ENCODE measurements around the gene FAHD1. TPM values are rescaled to one million over a fixed set of nuclear protein-coding genes. Genes with fewer than 3 reads are reported as not detected.

FAHD1 gene
- total and polyA plus RNA-seq, 4 donors: 42.7 to 84.2 (median 61.4) TPM

DNA sequence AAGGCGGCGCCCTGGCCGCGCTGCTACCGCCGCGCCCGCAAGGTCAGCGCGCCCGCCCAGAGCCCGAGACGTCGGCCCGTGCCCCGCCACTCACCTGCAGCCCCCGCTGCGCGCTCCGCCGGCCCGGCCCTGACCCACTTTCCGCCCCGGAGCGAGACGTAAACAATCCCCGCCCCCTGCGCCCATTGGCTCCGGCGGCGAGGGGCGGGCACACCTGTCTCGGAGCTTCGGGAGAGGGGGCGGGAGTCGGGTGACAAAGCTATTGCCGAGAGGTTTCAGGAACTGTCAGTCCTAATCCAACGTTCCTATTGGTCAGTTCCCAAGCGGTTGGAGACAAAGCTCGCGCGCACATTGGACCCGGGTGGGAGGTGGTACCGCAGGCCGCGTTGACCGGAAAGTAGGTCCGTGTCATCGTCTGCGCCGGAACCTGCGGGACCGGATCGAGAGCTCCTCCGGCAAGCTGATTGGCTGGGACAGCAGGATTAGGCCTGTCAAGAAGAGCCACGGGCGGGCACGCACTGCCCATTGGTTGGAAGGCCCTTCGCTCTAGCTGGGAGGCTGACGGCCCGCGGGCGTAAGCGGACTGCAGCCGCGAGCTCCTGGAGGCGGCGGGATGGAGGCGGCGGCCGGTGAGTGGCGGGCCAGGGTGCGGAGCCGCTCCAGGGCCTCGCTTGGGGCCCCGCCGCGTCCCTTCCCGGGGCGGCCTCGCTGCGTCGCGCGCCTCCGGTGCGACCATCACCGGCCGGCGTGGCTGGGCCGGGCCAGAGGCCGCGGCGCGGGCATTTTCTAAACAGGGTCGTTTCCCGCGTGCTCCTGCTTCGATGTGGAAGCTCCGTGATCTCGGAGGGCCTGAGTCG lies 44.4 kb upstream of the FAHD1 start, which contains the start of the genes NUBP2 and SPSB3:
NUBP2 (plus strand) TSS at position 553 of the 857 bp plus-strand sequence; CDS start at position 614, 61 bp downstream.
SPSB3 (minus strand) TSS at position 164 of the 857 bp plus-strand sequence. CDS start 1,088 bp downstream, outside the sequence.
- DNase-seq (ENCODE audit: low spot score): peak; percentile 97
- peak within 1 kb of the TSS; percentile 87 to 94 (median 87) for H3K4me3 ChIP-seq (ENCODE audit: low read depth in 1 of 3, low read length in 3 of 3)
- H3K4me1 ChIP-seq (ENCODE audit: control insufficient read depth in 4 of 4, insufficient read depth in 4 of 4, low read length in 3 of 4): peaks cover 14 to 60% (median 42%) of the 10 kb centered on the region in 4 donors
- H3K9me3 ChIP-seq (ENCODE audit: control insufficient read depth in 4 of 4, low read length in 3 of 4): no peaks in the 10 kb centered on the region
- TF ChIP-seq RXRA (IDR thresholded peaks at IDR 0.05) (peak; percentile 60 to 62), HNF4G (IDR thresholded peaks at IDR 0.05) (no peak), TAF1 (conservative IDR thresholded peaks at IDR 0.05) (no peak), JUND (IDR thresholded peaks at IDR 0.05) (peak in 1 of 2 donors; percentile 26), SP1 (IDR thresholded peaks at IDR 0.05) (peak; percentile 99), EGR1 (IDR thresholded peaks at IDR 0.05; ENCODE audit: low read depth in 2 of 2) (peak; percentile 66 to 76), FOXA1 (IDR thresholded peaks at IDR 0.05) (no peak), HNF4A (conservative IDR thresholded peaks at IDR 0.05) (peak; percentile 52 to 71), NR2F2 (IDR thresholded peaks at IDR 0.05) (peak; percentile 48), FOXA2 (IDR thresholded peaks at IDR 0.05) (no peak), RAD21 (IDR thresholded peaks at IDR 0.05) (peak in 1 of 2 donors; percentile 29), YY1 (IDR thresholded peaks at IDR 0.05) (no peak), GABPA (IDR thresholded peaks at IDR 0.05 in 1 of 2, conservative IDR thresholded peaks at IDR 0.05 in 1 of 2) (peak; percentile 89 to 97)
- TF ChIP-seq, protein P1, sequence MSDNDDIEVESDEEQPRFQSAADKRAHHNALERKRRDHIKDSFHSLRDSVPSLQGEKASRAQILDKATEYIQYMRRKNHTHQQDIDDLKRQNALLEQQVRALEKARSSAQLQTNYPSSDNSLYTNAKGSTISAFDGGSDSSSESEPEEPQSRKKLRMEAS (IDR thresholded peaks at IDR 0.05): peak; percentile 73
- TF ChIP-seq, protein P2, sequence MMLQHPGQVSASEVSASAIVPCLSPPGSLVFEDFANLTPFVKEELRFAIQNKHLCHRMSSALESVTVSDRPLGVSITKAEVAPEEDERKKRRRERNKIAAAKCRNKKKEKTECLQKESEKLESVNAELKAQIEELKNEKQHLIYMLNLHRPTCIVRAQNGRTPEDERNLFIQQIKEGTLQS (IDR thresholded peaks at IDR 0.05): no peak
- TF ChIP-seq, protein P3, sequence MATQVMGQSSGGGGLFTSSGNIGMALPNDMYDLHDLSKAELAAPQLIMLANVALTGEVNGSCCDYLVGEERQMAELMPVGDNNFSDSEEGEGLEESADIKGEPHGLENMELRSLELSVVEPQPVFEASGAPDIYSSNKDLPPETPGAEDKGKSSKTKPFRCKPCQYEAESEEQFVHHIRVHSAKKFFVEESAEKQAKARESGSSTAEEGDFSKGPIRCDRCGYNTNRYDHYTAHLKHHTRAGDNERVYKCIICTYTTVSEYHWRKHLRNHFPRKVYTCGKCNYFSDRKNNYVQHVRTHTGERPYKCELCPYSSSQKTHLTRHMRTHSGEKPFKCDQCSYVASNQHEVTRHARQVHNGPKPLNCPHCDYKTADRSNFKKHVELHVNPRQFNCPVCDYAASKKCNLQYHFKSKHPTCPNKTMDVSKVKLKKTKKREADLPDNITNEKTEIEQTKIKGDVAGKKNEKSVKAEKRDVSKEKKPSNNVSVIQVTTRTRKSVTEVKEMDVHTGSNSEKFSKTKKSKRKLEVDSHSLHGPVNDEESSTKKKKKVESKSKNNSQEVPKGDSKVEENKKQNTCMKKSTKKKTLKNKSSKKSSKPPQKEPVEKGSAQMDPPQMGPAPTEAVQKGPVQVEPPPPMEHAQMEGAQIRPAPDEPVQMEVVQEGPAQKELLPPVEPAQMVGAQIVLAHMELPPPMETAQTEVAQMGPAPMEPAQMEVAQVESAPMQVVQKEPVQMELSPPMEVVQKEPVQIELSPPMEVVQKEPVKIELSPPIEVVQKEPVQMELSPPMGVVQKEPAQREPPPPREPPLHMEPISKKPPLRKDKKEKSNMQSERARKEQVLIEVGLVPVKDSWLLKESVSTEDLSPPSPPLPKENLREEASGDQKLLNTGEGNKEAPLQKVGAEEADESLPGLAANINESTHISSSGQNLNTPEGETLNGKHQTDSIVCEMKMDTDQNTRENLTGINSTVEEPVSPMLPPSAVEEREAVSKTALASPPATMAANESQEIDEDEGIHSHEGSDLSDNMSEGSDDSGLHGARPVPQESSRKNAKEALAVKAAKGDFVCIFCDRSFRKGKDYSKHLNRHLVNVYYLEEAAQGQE (IDR thresholded peaks at IDR 0.05): no peak
- TF ChIP-seq, protein P4, sequence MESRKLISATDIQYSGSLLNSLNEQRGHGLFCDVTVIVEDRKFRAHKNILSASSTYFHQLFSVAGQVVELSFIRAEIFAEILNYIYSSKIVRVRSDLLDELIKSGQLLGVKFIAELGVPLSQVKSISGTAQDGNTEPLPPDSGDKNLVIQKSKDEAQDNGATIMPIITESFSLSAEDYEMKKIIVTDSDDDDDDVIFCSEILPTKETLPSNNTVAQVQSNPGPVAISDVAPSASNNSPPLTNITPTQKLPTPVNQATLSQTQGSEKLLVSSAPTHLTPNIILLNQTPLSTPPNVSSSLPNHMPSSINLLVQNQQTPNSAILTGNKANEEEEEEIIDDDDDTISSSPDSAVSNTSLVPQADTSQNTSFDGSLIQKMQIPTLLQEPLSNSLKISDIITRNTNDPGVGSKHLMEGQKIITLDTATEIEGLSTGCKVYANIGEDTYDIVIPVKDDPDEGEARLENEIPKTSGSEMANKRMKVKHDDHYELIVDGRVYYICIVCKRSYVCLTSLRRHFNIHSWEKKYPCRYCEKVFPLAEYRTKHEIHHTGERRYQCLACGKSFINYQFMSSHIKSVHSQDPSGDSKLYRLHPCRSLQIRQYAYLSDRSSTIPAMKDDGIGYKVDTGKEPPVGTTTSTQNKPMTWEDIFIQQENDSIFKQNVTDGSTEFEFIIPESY (IDR thresholded peaks at IDR 0.05): no peak
- TF ChIP-seq, protein P5, sequence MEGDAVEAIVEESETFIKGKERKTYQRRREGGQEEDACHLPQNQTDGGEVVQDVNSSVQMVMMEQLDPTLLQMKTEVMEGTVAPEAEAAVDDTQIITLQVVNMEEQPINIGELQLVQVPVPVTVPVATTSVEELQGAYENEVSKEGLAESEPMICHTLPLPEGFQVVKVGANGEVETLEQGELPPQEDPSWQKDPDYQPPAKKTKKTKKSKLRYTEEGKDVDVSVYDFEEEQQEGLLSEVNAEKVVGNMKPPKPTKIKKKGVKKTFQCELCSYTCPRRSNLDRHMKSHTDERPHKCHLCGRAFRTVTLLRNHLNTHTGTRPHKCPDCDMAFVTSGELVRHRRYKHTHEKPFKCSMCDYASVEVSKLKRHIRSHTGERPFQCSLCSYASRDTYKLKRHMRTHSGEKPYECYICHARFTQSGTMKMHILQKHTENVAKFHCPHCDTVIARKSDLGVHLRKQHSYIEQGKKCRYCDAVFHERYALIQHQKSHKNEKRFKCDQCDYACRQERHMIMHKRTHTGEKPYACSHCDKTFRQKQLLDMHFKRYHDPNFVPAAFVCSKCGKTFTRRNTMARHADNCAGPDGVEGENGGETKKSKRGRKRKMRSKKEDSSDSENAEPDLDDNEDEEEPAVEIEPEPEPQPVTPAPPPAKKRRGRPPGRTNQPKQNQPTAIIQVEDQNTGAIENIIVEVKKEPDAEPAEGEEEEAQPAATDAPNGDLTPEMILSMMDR (IDR thresholded peaks at IDR 0.05; ENCODE audit: low read depth, low read length, missing input control): no peak
- peak within 1 kb of the TSS; percentile 77 to 82 for H3K9ac ChIP-seq (ENCODE audit: low read depth in 1 of 2, low read length in 2 of 2)
- H3K36me3 ChIP-seq (ENCODE audit: control insufficient read depth in 4 of 4, insufficient read depth in 3 of 4, low read depth in 1 of 4, low read length in 3 of 4): peaks cover 0 to 8% (median 4%) of the 10 kb centered on the region in 4 donors
- under 1% methylated on average over 102 of the region's 102 CpGs for WGBS
- H3K27me3 ChIP-seq (ENCODE audit: control insufficient read depth in 4 of 4, insufficient read depth in 4 of 4, low read length in 3 of 4): no peaks in the 10 kb centered on the region
- H3K27ac ChIP-seq (ENCODE audit: low read depth in 1 of 2, low read length in 2 of 2): peak within 1 kb of the TSS; percentile 84 to 87

Data from liver (tissue), 9 donors.